GM12873 (cell line): Measurements from ENCODE around the gene TICAM1.

Experiments
- TF ChIP-seq, protein P1 (sequence below): IDR thresholded peaks from 2 replicates; pipeline ENCODE4 v1.5.1; 2012; ENCODE audit warnings: low read depth, mild to moderate bottlenecking, moderate library complexity, low read length, control low read depth; ENCODE audit not compliant: insufficient read depth; ENCODE audit errors: missing control alignments

The TICAM1 gene

DNA sequence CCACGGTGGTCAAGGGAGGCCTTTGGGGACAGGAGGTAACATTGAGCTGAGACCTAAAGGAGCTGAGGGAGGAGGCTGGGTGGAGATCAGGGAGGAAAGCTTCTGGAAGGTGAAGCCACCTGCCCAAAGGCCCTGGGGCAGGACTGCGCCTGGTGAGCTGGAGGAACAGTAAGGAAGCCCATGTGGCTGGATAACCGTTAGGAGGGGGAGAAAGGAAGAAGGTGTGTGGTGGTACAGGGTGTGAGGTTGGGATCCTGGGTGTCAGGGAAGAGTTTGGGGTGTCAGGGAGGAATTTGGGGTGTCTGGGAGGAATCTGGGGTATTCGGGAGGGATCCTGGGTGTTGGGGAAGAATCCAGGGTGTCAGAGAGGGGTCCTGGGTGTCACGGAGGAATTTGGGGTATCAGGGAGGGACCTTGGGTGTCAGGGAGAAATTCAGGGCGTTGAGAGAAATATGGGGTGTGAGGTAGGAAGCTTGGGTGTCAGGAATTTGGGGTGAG lies 695 bp downstream of the TICAM1 start:
- TF ChIP-seq, protein P1, sequence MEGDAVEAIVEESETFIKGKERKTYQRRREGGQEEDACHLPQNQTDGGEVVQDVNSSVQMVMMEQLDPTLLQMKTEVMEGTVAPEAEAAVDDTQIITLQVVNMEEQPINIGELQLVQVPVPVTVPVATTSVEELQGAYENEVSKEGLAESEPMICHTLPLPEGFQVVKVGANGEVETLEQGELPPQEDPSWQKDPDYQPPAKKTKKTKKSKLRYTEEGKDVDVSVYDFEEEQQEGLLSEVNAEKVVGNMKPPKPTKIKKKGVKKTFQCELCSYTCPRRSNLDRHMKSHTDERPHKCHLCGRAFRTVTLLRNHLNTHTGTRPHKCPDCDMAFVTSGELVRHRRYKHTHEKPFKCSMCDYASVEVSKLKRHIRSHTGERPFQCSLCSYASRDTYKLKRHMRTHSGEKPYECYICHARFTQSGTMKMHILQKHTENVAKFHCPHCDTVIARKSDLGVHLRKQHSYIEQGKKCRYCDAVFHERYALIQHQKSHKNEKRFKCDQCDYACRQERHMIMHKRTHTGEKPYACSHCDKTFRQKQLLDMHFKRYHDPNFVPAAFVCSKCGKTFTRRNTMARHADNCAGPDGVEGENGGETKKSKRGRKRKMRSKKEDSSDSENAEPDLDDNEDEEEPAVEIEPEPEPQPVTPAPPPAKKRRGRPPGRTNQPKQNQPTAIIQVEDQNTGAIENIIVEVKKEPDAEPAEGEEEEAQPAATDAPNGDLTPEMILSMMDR: no peak

- TF ChIP-seq, protein P1: no peak
These were observed 1.2 kb downstream of the TICAM1 start for GRCh38 chr19:4830332-4830731.

DNA sequence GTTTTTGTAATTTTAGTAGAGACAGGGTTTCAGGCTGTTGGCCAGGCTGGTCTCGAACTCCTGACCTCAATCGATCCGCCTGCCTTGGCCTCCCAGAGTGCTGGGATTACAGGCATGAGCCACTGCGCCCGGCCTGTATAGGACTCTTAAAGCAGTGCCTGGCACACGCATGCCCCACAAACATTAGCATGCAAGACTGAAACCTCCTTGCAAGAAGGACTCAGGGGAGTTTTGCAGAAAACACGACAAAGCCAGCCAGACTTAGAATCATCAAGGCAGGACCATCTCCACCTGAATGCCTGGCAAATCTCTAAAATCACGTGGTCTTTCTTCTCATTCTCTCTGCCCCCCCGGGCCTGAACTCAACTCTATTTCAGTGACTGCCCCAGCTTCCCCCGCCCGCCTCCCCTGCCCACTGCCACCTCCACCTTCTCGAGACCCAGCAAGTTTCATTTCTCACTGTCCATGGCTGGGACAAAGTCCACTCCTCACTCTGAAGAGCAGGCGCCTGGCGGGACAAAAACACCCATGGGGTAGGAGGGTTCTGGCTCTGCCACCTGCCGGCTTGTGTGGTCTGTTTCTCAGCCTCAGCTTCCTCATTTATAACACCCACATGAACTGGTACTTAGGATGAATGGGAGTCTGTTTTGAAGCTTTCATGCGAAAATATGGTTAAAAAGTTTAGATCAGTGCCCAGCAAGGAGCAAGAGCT lies 2.4 kb downstream of the TICAM1 start:
- TF ChIP-seq, protein P1: peak; percentile 29

DNA sequence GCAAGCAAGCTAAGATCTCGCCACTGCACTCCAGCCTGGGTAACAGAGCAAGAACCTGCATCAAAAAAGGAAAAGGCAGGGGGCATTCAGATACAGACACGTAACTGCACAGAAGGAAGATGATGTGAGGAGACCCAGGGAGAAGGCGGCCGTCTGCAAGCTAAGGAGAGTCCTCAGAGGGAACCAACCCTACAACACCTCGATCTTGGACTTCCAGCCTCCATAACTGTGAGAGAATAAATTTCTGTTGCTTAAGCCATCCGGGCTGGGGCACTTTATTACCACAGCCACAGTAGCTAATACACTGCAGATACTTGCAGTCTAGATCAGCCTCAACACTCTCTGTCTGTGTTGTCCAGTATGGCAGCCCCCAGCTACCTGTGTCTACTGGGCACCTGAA lies 7.9 kb downstream of the TICAM1 start:
- TF ChIP-seq, protein P1: no peak

DNA sequence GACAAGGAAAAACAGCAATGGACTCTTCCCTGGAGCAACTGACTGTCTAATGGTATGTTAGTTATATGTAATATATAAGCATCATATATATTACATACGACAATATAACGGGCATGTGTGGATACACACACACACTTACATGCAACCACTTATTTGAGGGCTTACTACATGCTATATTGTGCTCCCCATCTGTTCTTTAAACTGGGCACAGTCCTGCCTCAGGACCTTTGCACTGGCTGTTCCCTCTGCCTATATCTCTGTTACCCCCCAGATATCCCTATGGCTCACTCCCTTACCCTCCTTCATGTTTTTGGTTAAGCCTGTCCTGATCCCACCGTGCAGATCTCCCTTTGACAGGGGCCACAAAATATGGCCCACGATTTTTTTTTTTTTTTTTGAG lies 10.2 kb downstream of the TICAM1 start:
- TF ChIP-seq, protein P1: no peak

GRCh38 chr19:4817467-4818277 lies 13.8 kb downstream of the TICAM1 start:
- TF ChIP-seq, protein P1: no peak

- TF ChIP-seq, protein P1: no peak
These were observed 14.6 kb downstream of the TICAM1 start for GRCh38 chr19:4816950-4817278.
